KBM-7 (cell line): Measurements from ENCODE around the gene ZBTB34.

Experiments
- DNase-seq: peaks from one replicate; pipeline ENCODE4 v3.0.0-alpha.2; 2015
- in situ Hi-C: fragments of 300-500 bp; cut with MboI; formaldehyde crosslinking; loops from 2 replicates; pipeline ENCODE4 v1.14.3; 2020; ENCODE audit warnings: low sequenced_read_pairs, low pct_unique_long_range_greater_than_20kb, mixed read lengths

Gene ZBTB34

GRCh38 chr9:126839301-126839700 is 21.1 kb upstream of the ZBTB34 start:
- no peak for DNase-seq
- in situ Hi-C loops, result no loop called here

- in situ Hi-C loops, result no loop called here
Measured at GRCh38 chr9:126842220-126842842, 18.1 kb upstream of the ZBTB34 start.

DNA sequence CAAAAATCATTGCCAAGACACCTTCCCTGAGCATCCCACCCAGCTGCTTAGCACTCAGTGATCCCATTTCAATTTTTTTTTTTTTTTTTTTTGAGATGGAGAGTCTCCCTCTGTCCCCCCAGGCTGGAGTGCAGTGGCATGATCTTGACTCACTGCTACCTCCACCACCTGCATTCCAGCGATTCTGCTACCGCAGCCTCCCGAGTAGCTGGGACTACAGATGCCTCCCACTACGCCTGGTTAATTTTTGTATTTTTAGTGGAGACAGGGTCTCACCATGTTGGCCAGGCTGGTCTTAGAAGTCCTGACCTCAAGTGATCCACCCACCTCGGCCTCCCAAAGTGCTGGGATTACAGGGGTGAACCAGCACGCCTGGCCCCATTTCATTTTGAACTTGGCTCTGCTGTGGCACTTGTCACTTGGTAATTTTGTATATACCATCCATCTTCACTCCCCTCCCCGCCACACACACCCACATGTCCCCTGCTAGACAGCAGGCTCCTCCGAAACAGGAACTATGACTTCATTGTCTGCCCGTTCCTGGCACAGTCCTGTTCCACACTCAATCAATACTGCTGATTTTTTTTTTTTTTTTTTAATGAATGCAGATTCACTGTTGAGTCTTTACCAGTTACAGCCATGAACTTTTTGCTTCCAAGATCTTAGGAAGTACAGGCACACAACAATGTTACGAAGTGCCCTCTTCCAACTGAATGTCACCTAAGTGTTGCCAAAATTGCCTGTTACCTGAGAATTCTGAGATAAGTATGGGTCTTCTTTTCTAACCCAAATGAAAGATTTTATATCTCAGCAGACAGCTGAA is 17.3 kb upstream of the ZBTB34 start:
- in situ Hi-C loops, result no loop called here
- peak; percentile 39 for DNase-seq

More at GRCh38 chr9:126842220-126842842, 18.1 kb upstream of the ZBTB34 start:
- no peak for DNase-seq

- in situ Hi-C loops, result no loop called here
- DNase-seq, result no peak
Measured at GRCh38 chr9:126844085-126844484, 16.4 kb upstream of the ZBTB34 start.

DNA sequence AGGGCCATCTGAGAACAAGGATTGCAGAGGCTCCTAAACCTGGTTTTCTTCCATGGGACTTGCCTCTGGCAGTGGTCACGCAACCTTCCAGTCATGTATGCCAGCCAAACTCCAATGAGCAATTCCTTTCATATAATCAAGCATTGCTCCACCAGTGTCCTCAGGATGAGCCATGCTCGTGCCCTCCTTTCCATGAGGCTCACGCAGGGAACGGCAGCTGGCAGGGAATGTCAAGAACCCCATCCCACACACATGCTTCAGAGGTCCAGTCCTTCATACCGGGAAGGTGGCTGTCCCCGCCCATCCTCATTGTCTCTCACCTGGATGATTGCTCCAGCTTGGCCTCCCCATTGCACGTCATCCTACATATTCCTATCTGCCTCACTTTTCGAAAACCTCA is 13.4 kb upstream of the ZBTB34 start:
- in situ Hi-C loops, result no loop called here

DNA sequence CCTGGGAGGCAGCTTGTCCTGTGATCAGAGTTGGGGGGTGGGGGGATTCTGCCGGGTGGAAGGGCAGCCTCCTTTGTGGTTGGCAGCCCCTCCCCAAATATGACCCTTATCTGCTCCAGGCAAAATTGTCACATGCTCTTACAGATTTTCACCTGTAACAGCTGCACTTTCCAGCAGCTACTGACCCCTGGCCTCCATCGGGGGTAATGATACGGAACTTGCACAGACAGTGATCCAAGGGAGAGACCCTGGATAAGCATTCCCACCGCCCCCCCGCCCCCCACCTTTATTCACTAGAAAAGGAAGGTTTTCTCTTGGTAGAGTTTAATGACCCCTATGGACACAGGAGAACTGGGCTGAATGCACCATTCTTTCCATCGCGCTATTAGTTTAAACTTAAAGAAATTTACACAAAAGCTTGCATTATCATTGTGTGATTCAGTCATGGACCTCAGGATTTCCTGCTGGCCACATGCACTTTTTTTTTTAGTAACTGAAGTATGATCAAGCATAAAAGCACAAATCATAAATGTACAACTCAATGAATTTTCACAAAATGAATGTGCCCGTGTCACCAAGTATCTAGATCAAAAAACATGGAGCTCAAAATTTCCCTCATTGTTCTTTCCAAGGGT is 10.7 kb upstream of the ZBTB34 start:
- in situ Hi-C loops, result no loop called here
- no peak for DNase-seq

More for the DNA sequence above, 13.4 kb upstream of the ZBTB34 start:
- no peak for DNase-seq

GRCh38 chr9:126851286-126851880 is 9.1 kb upstream of the ZBTB34 start:
- in situ Hi-C loops, result no loop called here

GRCh38 chr9:126852086-126852688 is 8.3 kb upstream of the ZBTB34 start:
- no peak for DNase-seq
- in situ Hi-C loops, result no loop called here

More at GRCh38 chr9:126851286-126851880, 9.1 kb upstream of the ZBTB34 start:
- DNase-seq, result no peak

DNA sequence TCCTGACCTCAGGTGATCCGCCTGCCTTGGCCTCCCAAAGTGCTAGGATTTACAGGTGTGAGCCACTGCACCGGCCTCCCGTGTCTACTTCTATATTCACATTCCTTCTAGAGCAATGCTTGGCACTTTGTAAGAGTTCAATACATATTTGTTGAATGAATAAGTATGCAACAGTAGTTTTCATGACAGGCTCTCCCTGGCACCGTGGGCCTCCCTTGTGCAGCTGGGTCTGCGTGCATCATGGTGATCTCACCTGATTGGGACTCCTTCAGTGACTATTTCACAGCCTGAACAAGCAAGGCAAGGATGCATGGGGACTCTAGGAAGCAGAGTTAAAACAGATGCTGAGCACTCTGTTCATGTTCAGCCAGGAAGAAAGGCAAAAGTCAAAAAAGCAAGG is 6.8 kb upstream of the ZBTB34 start:
- DNase-seq, result no peak
- in situ Hi-C loops, result no loop called here

- no peak for DNase-seq
- in situ Hi-C loops, result no loop called here
Measured at GRCh38 chr9:126854734-126855133, 5.7 kb upstream of the ZBTB34 start.

GRCh38 chr9:126856326-126856877 is 4.0 kb upstream of the ZBTB34 start:
- in situ Hi-C loops, result no loop called here
- DNase-seq, result no peak

- in situ Hi-C loops, result no loop called here
- DNase-seq, result no peak
Measured at GRCh38 chr9:126857261-126857960, 3.0 kb upstream of the ZBTB34 start.

- in situ Hi-C loops, result no loop called here
Measured at GRCh38 chr9:126859111-126859510, 1.3 kb upstream of the ZBTB34 start.

DNA sequence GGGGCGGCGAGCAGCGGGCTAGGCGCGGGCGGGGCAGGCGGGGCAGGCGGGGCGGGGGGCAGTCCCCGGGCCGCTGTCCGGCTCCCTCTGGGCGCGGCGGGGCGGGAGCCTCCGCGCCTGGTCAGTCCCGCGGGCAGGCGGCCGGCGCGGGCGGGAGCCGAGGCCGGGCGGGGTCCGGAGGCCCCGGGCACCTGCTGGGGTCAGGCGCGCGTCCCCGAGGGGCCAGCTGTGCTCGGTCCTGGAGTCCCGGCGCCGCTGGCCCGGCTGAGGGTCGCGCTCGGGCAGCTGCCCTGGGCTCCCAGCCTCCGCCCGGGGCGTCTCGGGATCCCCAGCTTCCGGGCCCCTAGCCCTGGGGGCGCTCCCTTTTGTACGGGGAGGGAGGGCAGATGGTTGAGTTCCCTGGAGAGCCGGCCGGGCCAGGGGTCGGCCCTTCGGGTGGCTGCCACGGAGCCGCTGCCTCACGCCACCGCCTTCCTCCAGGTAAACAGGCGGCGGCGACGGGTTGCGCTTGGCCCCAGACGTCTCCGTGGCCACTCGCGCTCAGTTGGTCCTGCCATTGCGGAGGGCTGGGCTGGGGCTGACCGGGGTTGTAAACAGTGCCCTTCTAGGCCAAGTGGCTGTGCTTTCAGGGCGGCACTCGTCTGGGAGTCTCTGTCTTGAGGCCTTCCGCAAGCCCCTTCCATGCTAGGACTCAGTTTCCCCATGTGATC is 473 bp downstream of the ZBTB34 start:
- in situ Hi-C loops, result no loop called here
- DNase-seq, result peak; percentile 14

More at GRCh38 chr9:126859111-126859510, 1.3 kb upstream of the ZBTB34 start:
- no peak for DNase-seq

DNA sequence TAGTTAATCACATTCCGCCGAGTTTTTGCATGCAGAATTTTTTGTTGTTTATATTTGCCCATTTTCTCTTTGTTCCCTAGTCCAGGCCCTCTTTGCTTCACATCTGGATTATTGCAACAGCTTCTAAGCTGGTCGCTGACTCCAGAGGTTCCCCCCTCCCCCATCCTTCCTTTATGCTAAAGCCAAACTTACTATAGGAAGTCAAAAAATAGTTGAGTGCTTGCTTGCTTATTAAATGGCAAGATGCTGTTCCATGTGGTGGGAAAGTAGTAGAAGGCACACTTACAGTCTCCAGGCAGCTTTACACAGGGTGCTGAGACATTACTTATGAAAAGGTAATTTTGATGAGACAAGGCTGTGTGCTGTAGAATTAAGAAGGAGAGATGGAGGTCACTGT is 1.3 kb downstream of the ZBTB34 start:
- DNase-seq, result peak; percentile 63

GRCh38 chr9:126862104-126862761 is 1.8 kb downstream of the ZBTB34 start:
- peak; percentile 72 for DNase-seq
- in situ Hi-C loops, result no loop called here

More for the DNA sequence above, 1.3 kb downstream of the ZBTB34 start:
- in situ Hi-C loops, result no loop called here

- DNase-seq, result no peak
- in situ Hi-C loops, result no loop called here
Measured at GRCh38 chr9:126864771-126865170, 4.3 kb downstream of the ZBTB34 start.
